Ovary (tissue), 3 donors: ENCODE data around the gene CIDEC.

Source experiments
- EP300 ChIP-seq: sonication (generic); formaldehyde crosslinking; IDR thresholded peaks from one replicate; pipeline ENCODE4 v1.6.1; 2017; ENCODE audit warnings: antibody characterized with exemption
- POLR2A ChIP-seq: fragments of 450-650 bp; IDR thresholded peaks from one replicate; pipeline ENCODE4 v1.6.1; 2017; ENCODE audit warnings: antibody characterized with exemption, mild to moderate bottlenecking, moderate library complexity
- TF ChIP-seq, protein P1 (sequence below), 3 donors: fragments of 450-650 bp in 2 of 3; fragments of 200-600 bp in 1 of 3; IDR thresholded peaks; one replicate each; pipeline versions ENCODE4 v1.5.1 to v1.8.0; 2016 to 2022; ENCODE audit warnings: antibody characterized with exemption in 3 of 3, mild to moderate bottlenecking in 1 of 3
- donor health status: DM: no; HTN: no; CAD: no.

DNA sequence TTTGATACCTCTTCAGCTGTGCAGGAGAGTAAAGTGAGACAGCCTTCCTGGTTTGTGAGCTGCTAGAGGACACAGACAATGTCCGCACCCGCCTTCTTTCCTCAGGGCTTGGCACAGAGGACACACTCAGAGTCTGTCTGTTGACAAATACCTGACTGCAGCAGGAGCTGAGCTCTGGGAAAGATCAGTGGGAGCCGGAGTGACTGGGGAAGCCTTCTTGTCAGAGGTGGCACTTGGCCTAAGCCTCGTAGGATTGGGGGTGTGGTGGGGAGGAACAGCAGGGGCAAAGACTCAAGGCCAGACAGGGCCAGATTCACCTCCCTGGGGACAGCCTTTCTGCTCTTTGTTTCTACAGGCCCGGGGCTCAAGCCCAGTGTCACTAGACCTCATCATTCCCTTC, 33.5 kb upstream of the CIDEC start:
- TF ChIP-seq, protein P1, sequence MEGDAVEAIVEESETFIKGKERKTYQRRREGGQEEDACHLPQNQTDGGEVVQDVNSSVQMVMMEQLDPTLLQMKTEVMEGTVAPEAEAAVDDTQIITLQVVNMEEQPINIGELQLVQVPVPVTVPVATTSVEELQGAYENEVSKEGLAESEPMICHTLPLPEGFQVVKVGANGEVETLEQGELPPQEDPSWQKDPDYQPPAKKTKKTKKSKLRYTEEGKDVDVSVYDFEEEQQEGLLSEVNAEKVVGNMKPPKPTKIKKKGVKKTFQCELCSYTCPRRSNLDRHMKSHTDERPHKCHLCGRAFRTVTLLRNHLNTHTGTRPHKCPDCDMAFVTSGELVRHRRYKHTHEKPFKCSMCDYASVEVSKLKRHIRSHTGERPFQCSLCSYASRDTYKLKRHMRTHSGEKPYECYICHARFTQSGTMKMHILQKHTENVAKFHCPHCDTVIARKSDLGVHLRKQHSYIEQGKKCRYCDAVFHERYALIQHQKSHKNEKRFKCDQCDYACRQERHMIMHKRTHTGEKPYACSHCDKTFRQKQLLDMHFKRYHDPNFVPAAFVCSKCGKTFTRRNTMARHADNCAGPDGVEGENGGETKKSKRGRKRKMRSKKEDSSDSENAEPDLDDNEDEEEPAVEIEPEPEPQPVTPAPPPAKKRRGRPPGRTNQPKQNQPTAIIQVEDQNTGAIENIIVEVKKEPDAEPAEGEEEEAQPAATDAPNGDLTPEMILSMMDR (IDR thresholded peaks at IDR 0.05) = no peak
- TF ChIP-seq POLR2A (no peak), EP300 (no peak)
